ENCODE results near the gene PRKCZ. TPM values are rescaled to one million over a fixed set of nuclear protein-coding genes. Genes with fewer than 3 reads are reported as not detected.
"Not testable (repeated sequence)": the region's sequence is repeated elsewhere in the genome, so short reads cannot be mapped to it uniquely, and the experiment has no call there.

The PRKCZ gene
- total and polyA plus RNA-seq, 2 donors (not counting 1 experiment from before 2014, with no cell fraction given): 1.6 to 2.0 TPM

GRCh38 chr1:2093055-2093454 lies 42.8 kb downstream of the PRKCZ start:
- no peak overlapping the region for H3K9ac ChIP-seq (ENCODE audit: insufficient read depth, low read length)
- no peaks in the 10 kb centered on the region for H3K79me2 ChIP-seq (ENCODE audit: control insufficient read depth, insufficient read depth, low read length)
- DNase-seq (ENCODE audit: low read depth in 2 of 2): no peak
- H2AFZ ChIP-seq (ENCODE audit: low read length): no peak overlapping the region
- H3K36me3 ChIP-seq (ENCODE audit: control insufficient read depth, insufficient read depth, low read length): no peaks in the 10 kb centered on the region
- H3K4me3 ChIP-seq (replicated peaks in 1 of 4; ENCODE audit: control extremely low read depth in 1 of 4, insufficient read depth in 1 of 4, low read depth in 3 of 4, low read length in 4 of 4): no peak overlapping the region
- H3K27ac ChIP-seq (ENCODE audit: insufficient read depth, low read length): no peak overlapping the region
- no peak for TF ChIP-seq CTCF (conservative IDR thresholded peaks at IDR 0.05 in 1 of 2, IDR thresholded peaks at IDR 0.05 in 1 of 2; ENCODE audit: low read depth in 1 of 2, low read length in 2 of 2)
- no peak for TF ChIP-seq EZH2 (IDR thresholded peaks at IDR 0.05; ENCODE audit: low read length, missing control alignments)
- no peaks in the 10 kb centered on the region for H3K27me3 ChIP-seq (ENCODE audit: control insufficient read depth, insufficient read depth, low read length)
- H4K20me1 ChIP-seq (ENCODE audit: control insufficient read depth, extremely low read depth, insufficient read depth, low read length): no peaks in the 10 kb centered on the region
- H3K4me1 ChIP-seq (ENCODE audit: control insufficient read depth, extremely low read depth, insufficient read depth, low read length): no peaks in the 10 kb centered on the region
- H3K4me2 ChIP-seq (ENCODE audit: extremely low read depth, insufficient read depth, low read length): no peak overlapping the region
- H3K9me3 ChIP-seq (ENCODE audit: control insufficient read depth, insufficient read depth, low read depth, low read length): no peaks in the 10 kb centered on the region

- DNase-seq (ENCODE audit: low read depth in 2 of 2): no peak
- H3K4me3 ChIP-seq (replicated peaks in 1 of 4; ENCODE audit: control extremely low read depth in 1 of 4, insufficient read depth in 1 of 4, low read depth in 3 of 4, low read length in 4 of 4): no peak overlapping the region
- H3K79me2 ChIP-seq (ENCODE audit: control insufficient read depth, insufficient read depth, low read length): no peaks in the 10 kb centered on the region
- TF ChIP-seq EZH2 (IDR thresholded peaks at IDR 0.05; ENCODE audit: low read length, missing control alignments) (no peak), CTCF (conservative IDR thresholded peaks at IDR 0.05 in 1 of 2, IDR thresholded peaks at IDR 0.05 in 1 of 2; ENCODE audit: low read depth in 1 of 2, low read length in 2 of 2) (no peak)
- H4K20me1 ChIP-seq (ENCODE audit: control insufficient read depth, extremely low read depth, insufficient read depth, low read length): no peaks in the 10 kb centered on the region
- H3K4me1 ChIP-seq (ENCODE audit: control insufficient read depth, extremely low read depth, insufficient read depth, low read length): no peaks in the 10 kb centered on the region
- no peaks in the 10 kb centered on the region for H3K27me3 ChIP-seq (ENCODE audit: control insufficient read depth, insufficient read depth, low read length)
- H3K9ac ChIP-seq (ENCODE audit: insufficient read depth, low read length): no peak overlapping the region
- H3K27ac ChIP-seq (ENCODE audit: insufficient read depth, low read length): no peak overlapping the region
- no peak overlapping the region for H3K4me2 ChIP-seq (ENCODE audit: extremely low read depth, insufficient read depth, low read length)
- H2AFZ ChIP-seq (ENCODE audit: low read length): no peak overlapping the region
- no peaks in the 10 kb centered on the region for H3K9me3 ChIP-seq (ENCODE audit: control insufficient read depth, insufficient read depth, low read depth, low read length)
- H3K36me3 ChIP-seq (ENCODE audit: control insufficient read depth, insufficient read depth, low read length): no peaks in the 10 kb centered on the region
Observed at GRCh38 chr1:2093636-2094035, 43.4 kb downstream of the PRKCZ start.

- H4K20me1 ChIP-seq (ENCODE audit: control insufficient read depth, extremely low read depth, insufficient read depth, low read length); DNase-seq (ENCODE audit: low read depth in 2 of 2); H3K27me3 ChIP-seq (ENCODE audit: control insufficient read depth, insufficient read depth, low read length); H3K27ac ChIP-seq (ENCODE audit: insufficient read depth, low read length); H2AFZ ChIP-seq (ENCODE audit: low read length); H3K79me2 ChIP-seq (ENCODE audit: control insufficient read depth, insufficient read depth, low read length); H3K4me3 ChIP-seq (replicated peaks in 1 of 4; ENCODE audit: control extremely low read depth in 1 of 4, insufficient read depth in 1 of 4, low read depth in 3 of 4, low read length in 4 of 4); H3K4me1 ChIP-seq (ENCODE audit: control insufficient read depth, extremely low read depth, insufficient read depth, low read length); H3K9ac ChIP-seq (ENCODE audit: insufficient read depth, low read length); H3K36me3 ChIP-seq (ENCODE audit: control insufficient read depth, insufficient read depth, low read length); H3K4me2 ChIP-seq (ENCODE audit: extremely low read depth, insufficient read depth, low read length); H3K9me3 ChIP-seq (ENCODE audit: control insufficient read depth, insufficient read depth, low read depth, low read length): not testable (repeated sequence)
Observed at GRCh38 chr1:2094269-2095158, 44.3 kb downstream of the PRKCZ start.
